ENCODE data around the gene LTC4S.
A peak's percentile ranks its signal among the peaks of the same experiment; 100 is the strongest.

The LTC4S gene

GRCh38 chr5:179802950-179803562 lies 9.3 kb downstream of the LTC4S start:
- no peak for DNase-seq (ENCODE audit: low read depth)
- H3K4me3 ChIP-seq (ENCODE audit: control insufficient read depth, low read depth, low read length), result no peak overlapping the region
- TF ChIP-seq CTCF (conservative IDR thresholded peaks at IDR 0.05; ENCODE audit: control insufficient read depth, insufficient read depth, low read depth, low read length), result no peak

GRCh38 chr5:179803651-179804554 lies 10.1 kb downstream of the LTC4S start:
- no peak for TF ChIP-seq CTCF (conservative IDR thresholded peaks at IDR 0.05; ENCODE audit: control insufficient read depth, insufficient read depth, low read depth, low read length)
- no peak overlapping the region for H3K4me3 ChIP-seq (ENCODE audit: control insufficient read depth, low read depth, low read length)
- peak; percentile 40 for DNase-seq (ENCODE audit: low read depth)

GRCh38 chr5:179804555-179804947 lies 10.8 kb downstream of the LTC4S start:
- peak overlapping the region; percentile 49 for H3K4me3 ChIP-seq (ENCODE audit: control insufficient read depth, low read depth, low read length)
- no peak for DNase-seq (ENCODE audit: low read depth)
- no peak for TF ChIP-seq CTCF (conservative IDR thresholded peaks at IDR 0.05; ENCODE audit: control insufficient read depth, insufficient read depth, low read depth, low read length)

GRCh38 chr5:179805070-179805528 lies 11.3 kb downstream of the LTC4S start:
- DNase-seq (ENCODE audit: low read depth), result no peak
- H3K4me3 ChIP-seq (ENCODE audit: control insufficient read depth, low read depth, low read length), result peak overlapping the region; percentile 49
- TF ChIP-seq CTCF (conservative IDR thresholded peaks at IDR 0.05; ENCODE audit: control insufficient read depth, insufficient read depth, low read depth, low read length), result no peak

- peak overlapping the region; percentile 49 for H3K4me3 ChIP-seq (ENCODE audit: control insufficient read depth, low read depth, low read length)
- DNase-seq (ENCODE audit: low read depth), result no peak
- no peak for TF ChIP-seq CTCF (conservative IDR thresholded peaks at IDR 0.05; ENCODE audit: control insufficient read depth, insufficient read depth, low read depth, low read length)
Observed at GRCh38 chr5:179805529-179806249, 11.9 kb downstream of the LTC4S start.

GRCh38 chr5:179806250-179807048 lies 12.7 kb downstream of the LTC4S start, which contains the start of gene MGAT4B:
TSS of gene MGAT4B (minus strand) at chr5:179806866. CDS start at chr5:179806583, 283 bp downstream.
- peak; percentile 58 for DNase-seq (ENCODE audit: low read depth)
- no peak for TF ChIP-seq CTCF (conservative IDR thresholded peaks at IDR 0.05; ENCODE audit: control insufficient read depth, insufficient read depth, low read depth, low read length)
- peak within 1 kb of the TSS; percentile 62 for H3K4me3 ChIP-seq (ENCODE audit: control insufficient read depth, low read depth, low read length)
